ENCODE results near the gene MTERF4.

- no peak for TF ChIP-seq ZNF142 (CRISPR knock-in tag; IDR thresholded peaks at IDR 0.05)
- no peak for TF ChIP-seq KMT2A (CRISPR knock-in tag; IDR thresholded peaks at IDR 0.05)
- TF ChIP-seq ZNF318 (CRISPR knock-in tag; IDR thresholded peaks at IDR 0.05), result no peak
- TF ChIP-seq ZNF331 (CRISPR knock-in tag; IDR thresholded peaks at IDR 0.05), result no peak
- no peak for TF ChIP-seq POLR2AphosphoS5 (IDR thresholded peaks at IDR 0.05; ENCODE audit: low read depth, low read length)
- no peak for TF ChIP-seq USF2 (IDR thresholded peaks at IDR 0.05; ENCODE audit: low read depth, low read length)
- TF ChIP-seq USF2 (CRISPR knock-in tag; IDR thresholded peaks at IDR 0.05; ENCODE audit: borderline replicate concordance), result no peak
- no peak for TF ChIP-seq AHDC1 (CRISPR knock-in tag; IDR thresholded peaks at IDR 0.05; ENCODE audit: borderline replicate concordance)
- no peak for TF ChIP-seq EZH2 (conservative IDR thresholded peaks at IDR 0.05; ENCODE audit: low read depth, low read length)
- no peak for TF ChIP-seq SIN3A (IDR thresholded peaks at IDR 0.05; ENCODE audit: borderline replicate concordance, low read depth, low read length)
- TF ChIP-seq ATF7 (IDR thresholded peaks at IDR 0.05), result no peak
- TF ChIP-seq ATF7 (CRISPR knock-in tag; IDR thresholded peaks at IDR 0.05), result no peak
- no peak for TF ChIP-seq JUND (CRISPR knock-in tag; IDR thresholded peaks at IDR 0.05)
- TF ChIP-seq PHB2 (IDR thresholded peaks at IDR 0.05; ENCODE audit: partially characterized antibody), result no peak
- TF ChIP-seq FIP1L1 (IDR thresholded peaks at IDR 0.05; ENCODE audit: borderline replicate concordance, insufficient read depth, low read depth, low read length), result no peak
These were observed 34.5 kb downstream of the MTERF4 start for GRCh38 chr2:241067501-241068135.
